ENCODE data around the gene GUCA2A.

GUCA2A gene

GRCh38 chr1:42128964-42129363, 35.6 kb downstream of the GUCA2A start:
- DNase-seq, result no peak

GRCh38 chr1:42128499-42128898, 36.0 kb downstream of the GUCA2A start:
- DNase-seq, result no peak

- no peak for DNase-seq
Observed at GRCh38 chr1:42127767-42128166, 36.8 kb downstream of the GUCA2A start.

GRCh38 chr1:42125552-42125951, 39.0 kb downstream of the GUCA2A start:
- no peak for DNase-seq

GRCh38 chr1:42122408-42122807, 42.1 kb downstream of the GUCA2A start:
- no peak for DNase-seq

GRCh38 chr1:42118125-42118524, 46.4 kb downstream of the GUCA2A start:
- no peak for DNase-seq

- DNase-seq, result no peak
Observed at GRCh38 chr1:42117214-42117613, 47.3 kb downstream of the GUCA2A start.

GRCh38 chr1:42114229-42114628, 50.3 kb downstream of the GUCA2A start:
- no peak for DNase-seq
